GM08714 (cell line): ENCODE data around the gene SDHD.
"Not testable (repeated sequence)": the region's sequence is repeated elsewhere in the genome, so short reads cannot be mapped to it uniquely, and the experiment has no call there.

ENCODE experiments used
- H3K4me3 ChIP-seq: fragments of 200-500 bp; sonication (Bioruptor generic); 2 replicates; pipeline ENCODE4 v1.5.1; 2014; ENCODE audit warnings: mild to moderate bottlenecking, low read length, inconsistent platforms
- ZNF274 ChIP-seq: IDR thresholded peaks from 2 replicates; pipeline ENCODE4 v1.6.1; 2012; ENCODE audit warnings: mild to moderate bottlenecking, low read depth, low read length

SDHD gene

GRCh38 chr11:112085822-112086421 is 751 bp upstream of the SDHD start:
- H3K4me3 ChIP-seq: peak overlapping the region; percentile 99
- no peak for TF ChIP-seq ZNF274

- TF ChIP-seq ZNF274: no peak
- H3K4me3 ChIP-seq: peak overlapping the region; percentile 99
These were observed 539 bp downstream of the SDHD start for GRCh38 chr11:112087212-112087611.

- not testable (repeated sequence) for H3K4me3 ChIP-seq
These were observed 8.6 kb downstream of the SDHD start for GRCh38 chr11:112095302-112095701.

GRCh38 chr11:112096194-112096593 is 9.5 kb downstream of the SDHD start:
- no peak overlapping the region for H3K4me3 ChIP-seq
- no peak for TF ChIP-seq ZNF274

- no peak for TF ChIP-seq ZNF274
- no peak overlapping the region for H3K4me3 ChIP-seq
These were observed 11.3 kb downstream of the SDHD start for GRCh38 chr11:112097734-112098528.

GRCh38 chr11:112100462-112100861 is 13.8 kb downstream of the SDHD start:
- H3K4me3 ChIP-seq: no peak overlapping the region
- TF ChIP-seq ZNF274: no peak

- no peak overlapping the region for H3K4me3 ChIP-seq
- no peak for TF ChIP-seq ZNF274
These were observed 16.8 kb downstream of the SDHD start for GRCh38 chr11:112103446-112103845.

GRCh38 chr11:112106070-112106469 is 19.4 kb downstream of the SDHD start:
- no peak for TF ChIP-seq ZNF274
- no peak overlapping the region for H3K4me3 ChIP-seq

- no peak overlapping the region for H3K4me3 ChIP-seq
- TF ChIP-seq ZNF274: no peak
These were observed 27.1 kb downstream of the SDHD start for GRCh38 chr11:112113539-112114457.

- TF ChIP-seq ZNF274: no peak
- H3K4me3 ChIP-seq: no peak overlapping the region
These were observed 27.8 kb downstream of the SDHD start for GRCh38 chr11:112114460-112114859.

- no peak overlapping the region for H3K4me3 ChIP-seq
- TF ChIP-seq ZNF274: no peak
These were observed 28.7 kb downstream of the SDHD start for GRCh38 chr11:112115386-112115785.

- TF ChIP-seq ZNF274: no peak
- no peak overlapping the region for H3K4me3 ChIP-seq
These were observed 31.5 kb downstream of the SDHD start for GRCh38 chr11:112118176-112118575.

- no peak for TF ChIP-seq ZNF274
- H3K4me3 ChIP-seq: no peak overlapping the region
These were observed 35.4 kb downstream of the SDHD start for GRCh38 chr11:112121981-112122615.

- no peak for TF ChIP-seq ZNF274
- no peak overlapping the region for H3K4me3 ChIP-seq
These were observed 36.5 kb downstream of the SDHD start for GRCh38 chr11:112123129-112123528.

GRCh38 chr11:112127056-112127455 is 40.4 kb downstream of the SDHD start:
- H3K4me3 ChIP-seq: no peak overlapping the region
- no peak for TF ChIP-seq ZNF274
